SU-DHL-6 (cell line): Measurements from ENCODE around the gene CLIC1.

Experiments
- H2AFZ ChIP-seq: fragments of 200-600 bp; sonication (generic); 2 replicates; pipeline ENCODE4 v1.6.1; 2014; ENCODE audit warnings: low read depth, mild to moderate bottlenecking, moderate library complexity, mixed read lengths, antibody characterized with exemption, low read length; ENCODE audit not compliant: severe bottlenecking
- H3F3A ChIP-seq: fragments of 200-600 bp; shearing (Covaris generic); 2 replicates; pipeline ENCODE4 v1.6.0; 2016; ENCODE audit warnings: antibody characterized with exemption, mild to moderate bottlenecking; ENCODE audit not compliant: insufficient read depth
- H3K27ac ChIP-seq: fragments of 200-600 bp; sonication (generic); 2 replicates; pipeline ENCODE4 v1.5.1; 2016; ENCODE audit warnings: low read depth, mild to moderate bottlenecking, low read length, moderate library complexity, mixed read lengths
- H3K27me3 ChIP-seq: fragments of 200-600 bp; sonication (generic), shearing (Covaris generic); 2 replicates; pipeline ENCODE4 v1.6.0; 2014; ENCODE audit warnings: mild to moderate bottlenecking, low read length
- H3K36me3 ChIP-seq: fragments of 200-600 bp; sonication (generic); 2 replicates; pipeline ENCODE4 v1.6.1; 2014; ENCODE audit warnings: mild to moderate bottlenecking, low read length, mixed read lengths
- H3K4me2 ChIP-seq: fragments of 300-600, 200-600 bp; shearing (Covaris generic), sonication (generic); 2 replicates; pipeline ENCODE4 v1.6.0; 2014; ENCODE audit warnings: low read length, low read depth, mild to moderate bottlenecking; ENCODE audit not compliant: poor library complexity, severe bottlenecking
- H3K4me3 ChIP-seq: fragments of 200-600 bp; sonication (generic); 2 replicates; pipeline ENCODE4 v1.5.1; 2014; ENCODE audit warnings: antibody characterized with exemption, low read length, mild to moderate bottlenecking, mixed read lengths; ENCODE audit not compliant: insufficient read depth, poor library complexity, severe bottlenecking
- H3K79me2 ChIP-seq: fragments of 200-600 bp; sonication (generic); 2 replicates; pipeline ENCODE4 v1.6.1; 2014; ENCODE audit warnings: mild to moderate bottlenecking, low read length, moderate library complexity; ENCODE audit not compliant: insufficient read depth
- H3K9ac ChIP-seq: fragments of 200-600 bp; sonication (generic); 2 replicates; pipeline ENCODE4 v1.7.0; 2014; ENCODE audit warnings: mild to moderate bottlenecking, low read length
- H3K9me2 ChIP-seq: fragments of 200-600 bp; sonication (generic); replicated peaks from 2 replicates; pipeline ENCODE4 v1.6.1; 2014; ENCODE audit warnings: low read length; ENCODE audit not compliant: insufficient read depth
- H3K9me3 ChIP-seq: fragments of 200-600 bp; sonication (generic); 2 replicates; pipeline ENCODE4 v1.6.1; 2014; ENCODE audit warnings: low read length, mixed read lengths; ENCODE audit not compliant: insufficient read depth
- H4K20me1 ChIP-seq: fragments of 200-600 bp; sonication (generic); 2 replicates; pipeline ENCODE4 v1.6.1; 2014; ENCODE audit warnings: low read depth, mild to moderate bottlenecking, antibody characterized with exemption, low read length, moderate library complexity, mixed read lengths
- EZH2phosphoT487 ChIP-seq: fragments of 200-600 bp; sonication (generic), shearing (Covaris generic); conservative IDR thresholded peaks from 2 replicates; pipeline ENCODE4 v1.6.1; 2018; ENCODE audit warnings: mild to moderate bottlenecking, antibody characterized with exemption, low read length, moderate library complexity, mixed read lengths
- TF ChIP-seq, protein P1 (sequence below): fragments of 200-600 bp; sonication (generic); IDR thresholded peaks from one replicate; pipeline ENCODE4 v1.5.1; 2017; ENCODE audit warnings: antibody characterized with exemption, mild to moderate bottlenecking, low read length, moderate library complexity; ENCODE audit not compliant: insufficient read depth, poor library complexity, severe bottlenecking

CLIC1 gene

DNA sequence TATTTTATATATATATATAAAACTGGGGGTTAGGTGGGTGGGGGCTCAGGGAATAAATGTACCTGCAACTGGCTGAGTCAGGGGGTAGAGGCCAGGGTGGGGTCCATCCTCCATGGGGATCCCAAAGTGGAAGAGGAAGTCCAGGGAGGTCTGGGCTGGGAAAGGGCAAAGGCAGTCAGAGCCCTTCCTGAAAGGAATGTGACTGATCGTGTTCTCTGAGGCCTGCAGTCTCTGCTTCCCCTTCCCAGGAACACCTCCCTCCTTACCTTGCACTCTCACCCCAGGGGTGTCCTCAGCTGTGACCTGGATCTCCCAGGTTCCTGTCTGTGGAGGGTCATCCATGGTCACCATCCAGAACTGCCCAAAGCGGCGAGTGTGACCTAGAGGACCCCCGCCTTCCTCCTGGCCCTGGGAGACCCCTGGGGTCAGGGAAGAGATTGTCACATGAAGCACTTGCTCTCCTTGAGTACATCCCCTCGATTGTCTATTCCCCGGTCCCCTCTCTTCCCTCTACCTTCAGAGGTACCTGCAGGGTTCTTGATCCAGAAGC, 30.8 kb upstream of the CLIC1 start:
- Histone ChIP-seq H2AFZ (no peak overlapping the region), H3K9ac (no peak overlapping the region), H3K9me3 (no peaks in the 10 kb centered on the region), H3K27me3 (no peaks in the 10 kb centered on the region), H3K36me3 (peaks cover 5% of the 10 kb centered on the region; the same call in 1 of the 2 replicates), H3K4me2 (no peak overlapping the region), H3F3A (peaks cover 8% of the 10 kb centered on the region), H4K20me1 (no peaks in the 10 kb centered on the region), H3K9me2 (no peaks in the 10 kb centered on the region), H3K4me3 (no peak overlapping the region), H3K27ac (no peak overlapping the region), H3K79me2 (no peaks in the 10 kb centered on the region)
- TF ChIP-seq, protein P1, sequence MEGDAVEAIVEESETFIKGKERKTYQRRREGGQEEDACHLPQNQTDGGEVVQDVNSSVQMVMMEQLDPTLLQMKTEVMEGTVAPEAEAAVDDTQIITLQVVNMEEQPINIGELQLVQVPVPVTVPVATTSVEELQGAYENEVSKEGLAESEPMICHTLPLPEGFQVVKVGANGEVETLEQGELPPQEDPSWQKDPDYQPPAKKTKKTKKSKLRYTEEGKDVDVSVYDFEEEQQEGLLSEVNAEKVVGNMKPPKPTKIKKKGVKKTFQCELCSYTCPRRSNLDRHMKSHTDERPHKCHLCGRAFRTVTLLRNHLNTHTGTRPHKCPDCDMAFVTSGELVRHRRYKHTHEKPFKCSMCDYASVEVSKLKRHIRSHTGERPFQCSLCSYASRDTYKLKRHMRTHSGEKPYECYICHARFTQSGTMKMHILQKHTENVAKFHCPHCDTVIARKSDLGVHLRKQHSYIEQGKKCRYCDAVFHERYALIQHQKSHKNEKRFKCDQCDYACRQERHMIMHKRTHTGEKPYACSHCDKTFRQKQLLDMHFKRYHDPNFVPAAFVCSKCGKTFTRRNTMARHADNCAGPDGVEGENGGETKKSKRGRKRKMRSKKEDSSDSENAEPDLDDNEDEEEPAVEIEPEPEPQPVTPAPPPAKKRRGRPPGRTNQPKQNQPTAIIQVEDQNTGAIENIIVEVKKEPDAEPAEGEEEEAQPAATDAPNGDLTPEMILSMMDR: no peak
- no peak for TF ChIP-seq EZH2phosphoT487

GRCh38 chr6:31765910-31766794, 29.8 kb upstream of the CLIC1 start:
- H3K4me2 ChIP-seq: no peak overlapping the region

GRCh38 chr6:31765559-31765909, 29.2 kb upstream of the CLIC1 start:
- Histone ChIP-seq H3K79me2 (no peaks in the 10 kb centered on the region), H2AFZ (no peak overlapping the region), H3K4me2 (no peak overlapping the region), H3K36me3 (peaks cover 6% of the 10 kb centered on the region; the same call in 1 of the 2 replicates), H3K4me3 (no peak overlapping the region), H3K27me3 (no peaks in the 10 kb centered on the region), H3K9me3 (no peaks in the 10 kb centered on the region), H4K20me1 (no peaks in the 10 kb centered on the region), H3K9me2 (no peaks in the 10 kb centered on the region), H3F3A (peaks cover 8% of the 10 kb centered on the region), H3K9ac (no peak overlapping the region), H3K27ac (no peak overlapping the region)
- TF ChIP-seq, protein P1: no peak
- no peak for TF ChIP-seq EZH2phosphoT487

More at GRCh38 chr6:31765910-31766794, 29.8 kb upstream of the CLIC1 start:
- Histone ChIP-seq H3K9me2 (no peaks in the 10 kb centered on the region), H3K9me3 (no peaks in the 10 kb centered on the region), H3K27ac (no peak overlapping the region), H4K20me1 (no peaks in the 10 kb centered on the region), H3K27me3 (no peaks in the 10 kb centered on the region), H3F3A (peaks cover 8% of the 10 kb centered on the region), H3K36me3 (peaks cover 6% of the 10 kb centered on the region; the same call in 1 of the 2 replicates), H3K79me2 (no peaks in the 10 kb centered on the region), H3K4me3 (no peak overlapping the region), H2AFZ (no peak overlapping the region), H3K9ac (no peak overlapping the region)
- no peak for TF ChIP-seq EZH2phosphoT487
- TF ChIP-seq, protein P1: no peak
